CD4-positive, alpha-beta T cell (primary cell): ENCODE data around the gene ZSWIM4. TPM values are rescaled to one million over a fixed set of nuclear protein-coding genes. Genes with fewer than 3 reads are reported as not detected.

Experiments used
- ATAC-seq: fragments of 200-7000 bp; cut with Tn5 transposase; one replicate; pipeline ENCODE4 v1.10.0; 2022; ENCODE audit warnings: mild to moderate bottlenecking; ENCODE audit not compliant: poor library complexity
- CTCF ChIA-PET: fragments of 350-600 bp; sonication (Branson Sonifier 250); formaldehyde crosslinking; loops from one replicate; lab custom pipeline; 2021; ENCODE audit warnings: antibody characterized with exemption, inconsistent platforms; lab: Charles Lee
- POLR2A ChIA-PET: fragments of 350-600 bp; sonication (Branson Sonifier 250); formaldehyde crosslinking; loops from one replicate; lab custom pipeline; 2021; ENCODE audit warnings: antibody characterized with exemption, inconsistent platforms; lab: Charles Lee
- DNase-seq, 14 experiments: peaks; one replicate each; pipeline ENCODE4 v3.0.0-alpha.2; 2013 to 2020; ENCODE audit warnings: mixed read lengths in 2 of 14
- H3K27ac ChIP-seq, 2 donors: one replicate each; pipeline versions ENCODE4 v1.5.1 to v1.7.0; 2013; ENCODE audit warnings: low read length in 2 of 2, low read depth in 1 of 2, mild to moderate bottlenecking in 1 of 2
- H3K27me3 ChIP-seq, 2 experiments: 1 replicate in 1 of 2; 2 replicates in 1 of 2; pipeline versions ENCODE4 v1.6.1 to v1.7.0; 2013; ENCODE audit warnings: low read length in 2 of 2, control low read depth in 1 of 2, mild to moderate bottlenecking in 1 of 2, moderate library complexity in 1 of 2; ENCODE audit not compliant: insufficient read depth in 2 of 2, control insufficient read depth in 1 of 2
- H3K36me3 ChIP-seq: one replicate; pipeline ENCODE4 v1.6.1; 2013; ENCODE audit warnings: low read length, control low read depth; ENCODE audit not compliant: insufficient read depth
- H3K4me1 ChIP-seq: one replicate; pipeline ENCODE4 v1.6.1; 2013; ENCODE audit warnings: low read length, control low read depth; ENCODE audit not compliant: insufficient read depth
- H3K4me3 ChIP-seq: one replicate; pipeline ENCODE4 v1.5.1; 2013; ENCODE audit warnings: mild to moderate bottlenecking, low read length, moderate library complexity
- H3K9me3 ChIP-seq, 2 experiments: 1 replicate in 1 of 2; 2 replicates in 1 of 2; pipeline versions ENCODE4 v1.6.1 to v1.7.0; 2013; ENCODE audit warnings: low read length in 2 of 2, mild to moderate bottlenecking in 2 of 2, control low read depth in 1 of 2, moderate library complexity in 1 of 2; ENCODE audit not compliant: control insufficient read depth in 1 of 2, insufficient read depth in 1 of 2
- H3K27ac Mint-ChIP-seq: one replicate; pipeline ENCODE4 v1.8.0; 2020; ENCODE audit warnings: mixed read lengths
- H3K27me3 Mint-ChIP-seq: one replicate; pipeline ENCODE4 v1.8.0; 2021; ENCODE audit warnings: mixed read lengths
- H3K36me3 Mint-ChIP-seq: one replicate; pipeline ENCODE4 v1.8.0; 2021; ENCODE audit warnings: low read depth, mixed read lengths
- H3K4me1 Mint-ChIP-seq: one replicate; pipeline ENCODE4 v1.8.0; 2021; ENCODE audit warnings: low read depth, mixed read lengths
- H3K4me3 Mint-ChIP-seq: one replicate; pipeline ENCODE4 v1.8.0; 2020; ENCODE audit warnings: mild to moderate bottlenecking, mixed read lengths
- H3K9me3 Mint-ChIP-seq: one replicate; pipeline ENCODE4 v1.8.0; 2020; ENCODE audit warnings: mixed read lengths
- CTCF ChIP-seq: fragments of 200-600 bp; IDR thresholded peaks from one replicate; pipeline ENCODE4 v1.8.0; 2022; ENCODE audit warnings: antibody characterized with exemption, mild to moderate bottlenecking
- intact Hi-C, 2 experiments: fragments of 100-400 bp; cut with DNase I in 1 of 2; cut with micrococcal nuclease in 1 of 2; formaldehyde crosslinking; loops; one replicate each; pipeline versions ENCODE4 v1.15.1 to v1.9.0; 2023 to 2025; cut with DNase I, micrococcal nuclease
- total RNA-seq, 174 experiments: library from RNA in 2 of 174; stranded (reverse) in 2 of 174; gene quantifications; one replicate each; pipeline ENCODE4 v1.2.3 and lab custom pipeline; 2021 to 2026

ZSWIM4 gene
- total RNA-seq, 2 experiments from 2014 or later: 3.5 to 3.8 TPM

GRCh38 chr19:13861714-13862531 lies 66.7 kb downstream of the ZSWIM4 start:
- peaks cover 41% of the 10 kb centered on the region for H3K4me1 Mint-ChIP-seq
- peak overlapping the region; percentile 86 for H3K27ac Mint-ChIP-seq
- H3K9me3 Mint-ChIP-seq: no peaks in the 10 kb centered on the region
- H3K4me3 Mint-ChIP-seq: peak overlapping the region; percentile 94
- ATAC-seq: peak; percentile 84
- H3K27me3 Mint-ChIP-seq: peaks cover 30% of the 10 kb centered on the region
- Histone ChIP-seq H3K4me3 (peak overlapping the region; percentile 73), H3K27ac (peak overlapping the region; percentile 84 to 94), H3K9me3 (no peaks in the 10 kb centered on the region), H3K4me1 (peaks cover 42% of the 10 kb centered on the region), H3K36me3 (no peaks in the 10 kb centered on the region), H3K27me3 (peaks cover 22 to 25% of the 10 kb centered on the region in 2 experiments)
- DNase-seq: peak; percentile 81 to 96 (median 86)
- ChIA-PET POLR2A (interaction anchor here (0.6 to 7.2 kb wide), 13 partner anchors 10 to 219 kb away, joined by 3 to 85 read pairs (median 6); partner anchors contain the start of genes C19orf53, MRI1 and ZSWIM4), CTCF (interaction anchor here (0.9 to 2.9 kb wide), 22 partner anchors 11 to 584 kb away, joined by 3 to 78 read pairs (median 6); partner anchors contain the start of genes ASF1B, C19orf53, IL27RA and ZSWIM4)
- TF ChIP-seq CTCF: peak; percentile 99
- H3K36me3 Mint-ChIP-seq: no peaks in the 10 kb centered on the region
- intact Hi-C loops: loop anchor here (1.0 to 5.0 kb wide), 8 partner anchors 12 to 585 kb away; no protein-coding TSS in a partner anchor

- peak overlapping the region; percentile 12 for H3K27ac Mint-ChIP-seq
- H3K4me3 Mint-ChIP-seq: peak overlapping the region; percentile 78
- no peak for TF ChIP-seq CTCF
- H3K27ac ChIP-seq: no peak overlapping the region
- H3K4me1 ChIP-seq: peaks cover 42% of the 10 kb centered on the region
- ATAC-seq (no peak), DNase-seq (peak in 2 of 14 experiments; percentile 40 to 57)
- intact Hi-C loops: loop anchor here in 1 of 2 experiments (5.0 kb wide), 1 partner anchor 587 kb away; no protein-coding TSS in a partner anchor
- peaks cover 41% of the 10 kb centered on the region for H3K4me1 Mint-ChIP-seq
- no peaks in the 10 kb centered on the region for H3K36me3 ChIP-seq
- no peaks in the 10 kb centered on the region for H3K9me3 ChIP-seq
- ChIA-PET POLR2A (interaction anchor here (0.9 to 7.2 kb wide), 3 partner anchors 27 to 97 kb away, joined by 3 to 85 read pairs (median 22); no protein-coding TSS in a partner anchor), CTCF (no interaction called here)
- no peaks in the 10 kb centered on the region for H3K36me3 Mint-ChIP-seq
- H3K27me3 ChIP-seq: peaks cover 25 to 34% of the 10 kb centered on the region in 2 experiments
- peaks cover 42% of the 10 kb centered on the region for H3K27me3 Mint-ChIP-seq
- H3K9me3 Mint-ChIP-seq: no peaks in the 10 kb centered on the region
- H3K4me3 ChIP-seq: no peak overlapping the region
Observed at GRCh38 chr19:13864046-13864666, 68.9 kb downstream of the ZSWIM4 start.
